H9 (cell line): ENCODE data around the gene HOXC13. TPM values are rescaled to one million over a fixed set of nuclear protein-coding genes. Genes with fewer than 3 reads are reported as not detected.

Experiments used
- DNase-seq: peaks from one replicate; pipeline ENCODE4 v3.0.0-alpha.2; 2017
- H2AFZ ChIP-seq: one replicate; pipeline ENCODE4 v1.6.1; 2013; ENCODE audit warnings: mild to moderate bottlenecking, low read length, control low read depth, moderate library complexity
- H2AK5ac ChIP-seq: 2 replicates; pipeline ENCODE4 v1.6.1; 2013; ENCODE audit warnings: low read length, control low read depth, mixed read lengths; ENCODE audit not compliant: insufficient read length
- H2BK120ac ChIP-seq: one replicate; pipeline ENCODE4 v1.6.1; 2013; ENCODE audit warnings: low read depth, mild to moderate bottlenecking, low read length, control low read depth, inconsistent platforms; ENCODE audit not compliant: poor library complexity, severe bottlenecking
- H2BK12ac ChIP-seq: 2 replicates; pipeline ENCODE4 v1.6.1; 2013; ENCODE audit warnings: low read length, control low read depth, mixed read lengths, low read depth; ENCODE audit not compliant: insufficient read length
- H2BK15ac ChIP-seq: 2 replicates; pipeline ENCODE4 v1.6.1; 2013; ENCODE audit warnings: low read depth, low read length, control low read depth
- H2BK20ac ChIP-seq: one replicate; pipeline ENCODE4 v1.6.1; 2013; ENCODE audit warnings: low read depth, mild to moderate bottlenecking, low read length, control low read depth, inconsistent platforms; ENCODE audit not compliant: poor library complexity, severe bottlenecking
- H2BK5ac ChIP-seq: 2 replicates; pipeline ENCODE4 v1.6.1; 2013; ENCODE audit warnings: low read length, control low read depth, mixed read lengths; ENCODE audit not compliant: insufficient read length
- H3K14ac ChIP-seq: 2 replicates; pipeline ENCODE4 v1.6.1; 2013; ENCODE audit warnings: low read length, control low read depth; ENCODE audit not compliant: insufficient read depth
- H3K18ac ChIP-seq: 2 replicates; pipeline ENCODE4 v1.6.1; 2013; ENCODE audit warnings: low read depth, mild to moderate bottlenecking, mixed read lengths, low read length, control low read depth; ENCODE audit not compliant: insufficient read length
- H3K23ac ChIP-seq: 2 replicates; pipeline ENCODE4 v1.6.1; 2013; ENCODE audit warnings: low read length, control low read depth, mixed read lengths, low read depth; ENCODE audit not compliant: insufficient read length
- H3K23me2 ChIP-seq: 2 replicates; pipeline ENCODE4 v1.6.1; 2013; ENCODE audit warnings: low read depth, mild to moderate bottlenecking, mixed read lengths, low read length, control low read depth; ENCODE audit not compliant: insufficient read length, poor library complexity, severe bottlenecking
- H3K27ac ChIP-seq: 2 replicates; pipeline ENCODE4 v1.5.1; 2013; ENCODE audit warnings: low read length, control low read depth, mixed read lengths, low read depth; ENCODE audit not compliant: insufficient read length
- H3K27me3 ChIP-seq: 2 replicates; pipeline ENCODE4 v1.6.1; 2013; ENCODE audit warnings: low read length, control low read depth, inconsistent platforms; ENCODE audit not compliant: insufficient read depth
- H3K4ac ChIP-seq: 2 replicates; pipeline ENCODE4 v1.6.1; 2013; ENCODE audit warnings: low read depth, mild to moderate bottlenecking, control low read depth, inconsistent platforms, low read length, moderate library complexity
- H3K4me1 ChIP-seq: 2 replicates; pipeline ENCODE4 v1.6.1; 2013; ENCODE audit warnings: low read length, control low read depth, inconsistent platforms; ENCODE audit not compliant: insufficient read depth
- H3K4me2 ChIP-seq: 2 replicates; pipeline ENCODE4 v1.6.1; 2013; ENCODE audit warnings: low read length, control low read depth, mixed read lengths; ENCODE audit not compliant: insufficient read length, insufficient read depth
- H3K56ac ChIP-seq: 2 replicates; pipeline ENCODE4 v1.6.1; 2013; ENCODE audit warnings: low read depth, mild to moderate bottlenecking, mixed read lengths, low read length, control low read depth; ENCODE audit not compliant: insufficient read length
- H3K79me1 ChIP-seq: 2 replicates; pipeline ENCODE4 v1.6.1; 2013; ENCODE audit warnings: low read depth, mild to moderate bottlenecking, moderate library complexity, low read length, control low read depth, inconsistent platforms; ENCODE audit not compliant: insufficient read depth, poor library complexity, severe bottlenecking
- H3K79me2 ChIP-seq: 2 replicates; pipeline ENCODE4 v1.6.1; 2013; ENCODE audit warnings: low read length, control low read depth, inconsistent platforms; ENCODE audit not compliant: insufficient read depth
- H3K9ac ChIP-seq: 2 replicates; pipeline ENCODE4 v1.6.1; 2013; ENCODE audit warnings: low read length, control low read depth, mixed read lengths; ENCODE audit not compliant: insufficient read length; ENCODE audit errors: extremely low read depth
- H3K9me3 ChIP-seq: one replicate; pipeline ENCODE4 v1.6.1; 2013; ENCODE audit warnings: low read depth, low read length, inconsistent platforms; ENCODE audit not compliant: control insufficient read depth
- H3T11ph ChIP-seq: one replicate; pipeline ENCODE4 v1.6.1; 2013; ENCODE audit warnings: mild to moderate bottlenecking, low read length, control low read depth, inconsistent platforms
- H4K20me1 ChIP-seq: one replicate; pipeline ENCODE4 v1.6.1; 2013; ENCODE audit not compliant: control insufficient read depth, insufficient read length, insufficient read depth
- H4K5ac ChIP-seq: 2 replicates; pipeline ENCODE4 v1.6.1; 2013; ENCODE audit warnings: low read depth, mild to moderate bottlenecking, mixed read lengths, low read length, control low read depth; ENCODE audit not compliant: insufficient read length
- H4K8ac ChIP-seq: replicated peaks from 2 replicates; pipeline ENCODE4 v1.6.1; 2013; ENCODE audit warnings: low read length, control low read depth, mixed read lengths, low read depth; ENCODE audit not compliant: insufficient read length
- H4K91ac ChIP-seq: 2 replicates; pipeline ENCODE4 v1.6.1; 2013; ENCODE audit warnings: low read depth, mild to moderate bottlenecking, moderate library complexity, mixed read lengths, low read length, control low read depth; ENCODE audit not compliant: insufficient read length
- H3K27ac Mint-ChIP-seq, 3 experiments: 2 replicates in 2 of 3; 3 replicates in 1 of 3; pipeline ENCODE4 v1.8.0; 2020 to 2021; ENCODE audit warnings: mixed read lengths in 3 of 3, mild to moderate bottlenecking in 1 of 3, moderate library complexity in 1 of 3
- H3K27me3 Mint-ChIP-seq: 2 replicates; pipeline ENCODE4 v1.8.0; 2021; ENCODE audit warnings: low read depth, mild to moderate bottlenecking, moderate library complexity, mixed read lengths
- H3K36me3 Mint-ChIP-seq, 3 experiments: 2 replicates in 2 of 3; 3 replicates in 1 of 3; pipeline ENCODE4 v1.8.0; 2020 to 2021; ENCODE audit warnings: low read depth in 3 of 3, mixed read lengths in 3 of 3; ENCODE audit not compliant: insufficient read depth in 1 of 3
- H3K4me1 Mint-ChIP-seq, 2 experiments: 2 replicates each; pipeline ENCODE4 v1.8.0; 2020; ENCODE audit warnings: mixed read lengths in 2 of 2
- H3K4me3 Mint-ChIP-seq, 2 experiments: 2 replicates in 1 of 2; 3 replicates in 1 of 2; pipeline ENCODE4 v1.8.0; 2020 to 2021; ENCODE audit warnings: mild to moderate bottlenecking in 2 of 2, mixed read lengths in 2 of 2, moderate library complexity in 1 of 2
- H3K9me3 Mint-ChIP-seq, 2 experiments: 2 replicates in 1 of 2; 3 replicates in 1 of 2; pipeline ENCODE4 v1.8.0; 2020; ENCODE audit warnings: mild to moderate bottlenecking in 2 of 2, mixed read lengths in 2 of 2, moderate library complexity in 1 of 2
- CTCF ChIP-seq: fragments of 200-600 bp; sonication (generic); conservative IDR thresholded peaks from 3 replicates; pipeline ENCODE4 v1.8.0; 2021; ENCODE audit warnings: antibody characterized with exemption, mild to moderate bottlenecking
- WGBS: extraction: QIAGEN DNeasy Blood & Tissue Kit; methylation state at CpG from one replicate; pipeline ENCODE4 v1.1.7; 2013; ENCODE audit warnings: missing lambda C conversion rate, low lambda C conversion rate, mixed read lengths; ENCODE audit not compliant: insufficient read length; ENCODE audit errors: extremely low coverage; 5-methylcytosine and 5-hydroxymethylcytosine counted together
- total RNA-seq: library from RNA; stranded (reverse); gene quantifications from 2 replicates; pipeline ENCODE4 v1.2.1, GENCODE V29; 2021

Gene HOXC13
- total RNA-seq, 1 experiment from 2014 or later = not detected

- Histone ChIP-seq H3K79me2 (no peaks in the 10 kb centered on the region), H3K79me1 (no peaks in the 10 kb centered on the region), H3K23me2 (no peaks in the 10 kb centered on the region), H2BK5ac (no peak overlapping the region), H2BK15ac (no peak overlapping the region; the same call in 1 of the 2 replicates), H3T11ph (no peak overlapping the region), H3K9ac (no peak overlapping the region), H4K8ac (no peak overlapping the region), H4K20me1 (no peaks in the 10 kb centered on the region), H3K23ac (no peak overlapping the region), H2BK12ac (no peak overlapping the region), H4K91ac (no peak overlapping the region), H3K18ac (no peak overlapping the region), H3K4me2 (no peak overlapping the region), H3K4me1 (no peaks in the 10 kb centered on the region), H2BK20ac (no peak overlapping the region), H3K56ac (no peak overlapping the region), H2AFZ (no peak overlapping the region), H3K27me3 (peaks cover 92% of the 10 kb centered on the region), H3K27ac (no peak overlapping the region), H2BK120ac (no peak overlapping the region), H3K9me3 (no peaks in the 10 kb centered on the region), H2AK5ac (no peak overlapping the region), H3K4ac (no peak overlapping the region), H4K5ac (no peak overlapping the region), H3K14ac (no peak overlapping the region; the same call in 1 of the 2 replicates)
- Mint-ChIP-seq H3K4me3 (no peak overlapping the region), H3K9me3 (peaks cover 3 to 4% of the 10 kb centered on the region in 2 experiments), H3K27ac (no peak overlapping the region; a peak in 1 of 7 replicates), H3K4me1 (peaks cover 0 to 19% of the 10 kb centered on the region in 2 experiments; a peak in 3 of 4 replicates), H3K27me3 (peaks cover 98% of the 10 kb centered on the region), H3K36me3 (no peaks in the 10 kb centered on the region)
- no CpG with 5 or more reads among the region's 9 CpGs for WGBS
- TF ChIP-seq CTCF = no peak
- no peak for DNase-seq
Observed at GRCh38 chr12:53940443-53941014, 1.9 kb downstream of the HOXC13 start.
